Neural crest cell (in vitro differentiated cells): ENCODE measurements around the gene CORO7. TPM values are rescaled to one million over a fixed set of nuclear protein-coding genes. Genes with fewer than 3 reads are reported as not detected.

Experiments used
- DNase-seq: peaks from one replicate; pipeline ENCODE4 v3.0.0; 2021; ENCODE audit warnings: low read depth, mixed read lengths, low spot score
- H3K27ac Mint-ChIP-seq: one replicate; pipeline ENCODE4 v1.8.0; 2021; ENCODE audit warnings: mild to moderate bottlenecking, mixed read lengths; ENCODE audit not compliant: unreplicated experiment
- H3K27me3 Mint-ChIP-seq: 2 replicates; pipeline ENCODE4 v1.8.0; 2021; ENCODE audit warnings: low read depth, mild to moderate bottlenecking, mixed read lengths
- H3K36me3 Mint-ChIP-seq: 2 replicates; pipeline ENCODE4 v1.8.0; 2021; ENCODE audit warnings: low read depth, mild to moderate bottlenecking, mixed read lengths
- H3K4me1 Mint-ChIP-seq: 2 replicates; pipeline ENCODE4 v1.8.0; 2021; ENCODE audit warnings: mixed read lengths
- H3K4me3 Mint-ChIP-seq: one replicate; pipeline ENCODE4 v1.8.0; 2021; ENCODE audit warnings: mild to moderate bottlenecking, mixed read lengths
- H3K9me3 Mint-ChIP-seq: 2 replicates; pipeline ENCODE4 v1.8.0; 2021; ENCODE audit warnings: mixed read lengths
- total RNA-seq: library from RNA; stranded (reverse); gene quantifications from 2 replicates; pipeline ENCODE4 v1.2.1, GENCODE V29; 2021
- TF ChIP-seq, protein P1 (sequence below): fragments of 200-600 bp; sonication (generic); conservative IDR thresholded peaks from 2 replicates; pipeline ENCODE4 v1.5.0; 2021; ENCODE audit warnings: antibody characterized with exemption, mild to moderate bottlenecking

Gene CORO7
- total RNA-seq, 1 donor from 2014 or later, result 43.2 TPM

DNA sequence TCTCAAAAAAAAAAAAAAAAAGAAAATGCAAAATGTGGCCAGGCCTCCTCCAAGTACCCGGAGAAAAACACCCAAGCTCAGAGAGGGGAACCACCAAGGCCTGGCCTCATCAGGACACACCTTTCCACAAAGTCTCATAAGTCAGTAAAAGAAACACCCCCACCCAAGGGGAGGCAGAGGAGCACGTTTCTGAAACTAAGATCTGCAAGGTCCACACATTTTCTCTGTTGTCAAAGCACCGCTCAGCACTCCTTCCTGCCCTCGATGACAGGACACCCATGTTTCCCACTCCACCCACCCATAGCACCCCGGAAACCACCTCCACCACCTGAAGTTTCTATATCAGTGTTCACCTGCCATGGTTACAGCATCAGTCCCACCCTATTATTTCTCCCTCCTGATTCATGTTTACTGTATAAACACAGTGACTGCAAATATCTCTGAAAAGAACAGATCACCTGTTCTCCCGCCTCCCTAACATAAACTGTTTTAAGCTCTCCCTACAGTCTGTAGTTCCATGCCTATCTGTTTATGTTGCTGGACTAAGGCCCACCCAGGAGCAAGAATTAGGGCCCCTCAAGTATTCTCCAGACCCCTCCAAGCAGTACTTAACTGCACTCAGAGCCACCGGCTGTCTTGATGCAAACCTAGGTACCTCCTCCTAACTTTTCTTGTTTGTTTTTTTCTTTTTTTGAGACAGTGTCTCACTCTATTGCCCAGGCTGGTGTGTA is 2.0 kb downstream of the CORO7 start:
- TF ChIP-seq, protein P1, sequence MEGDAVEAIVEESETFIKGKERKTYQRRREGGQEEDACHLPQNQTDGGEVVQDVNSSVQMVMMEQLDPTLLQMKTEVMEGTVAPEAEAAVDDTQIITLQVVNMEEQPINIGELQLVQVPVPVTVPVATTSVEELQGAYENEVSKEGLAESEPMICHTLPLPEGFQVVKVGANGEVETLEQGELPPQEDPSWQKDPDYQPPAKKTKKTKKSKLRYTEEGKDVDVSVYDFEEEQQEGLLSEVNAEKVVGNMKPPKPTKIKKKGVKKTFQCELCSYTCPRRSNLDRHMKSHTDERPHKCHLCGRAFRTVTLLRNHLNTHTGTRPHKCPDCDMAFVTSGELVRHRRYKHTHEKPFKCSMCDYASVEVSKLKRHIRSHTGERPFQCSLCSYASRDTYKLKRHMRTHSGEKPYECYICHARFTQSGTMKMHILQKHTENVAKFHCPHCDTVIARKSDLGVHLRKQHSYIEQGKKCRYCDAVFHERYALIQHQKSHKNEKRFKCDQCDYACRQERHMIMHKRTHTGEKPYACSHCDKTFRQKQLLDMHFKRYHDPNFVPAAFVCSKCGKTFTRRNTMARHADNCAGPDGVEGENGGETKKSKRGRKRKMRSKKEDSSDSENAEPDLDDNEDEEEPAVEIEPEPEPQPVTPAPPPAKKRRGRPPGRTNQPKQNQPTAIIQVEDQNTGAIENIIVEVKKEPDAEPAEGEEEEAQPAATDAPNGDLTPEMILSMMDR, result no peak

DNA sequence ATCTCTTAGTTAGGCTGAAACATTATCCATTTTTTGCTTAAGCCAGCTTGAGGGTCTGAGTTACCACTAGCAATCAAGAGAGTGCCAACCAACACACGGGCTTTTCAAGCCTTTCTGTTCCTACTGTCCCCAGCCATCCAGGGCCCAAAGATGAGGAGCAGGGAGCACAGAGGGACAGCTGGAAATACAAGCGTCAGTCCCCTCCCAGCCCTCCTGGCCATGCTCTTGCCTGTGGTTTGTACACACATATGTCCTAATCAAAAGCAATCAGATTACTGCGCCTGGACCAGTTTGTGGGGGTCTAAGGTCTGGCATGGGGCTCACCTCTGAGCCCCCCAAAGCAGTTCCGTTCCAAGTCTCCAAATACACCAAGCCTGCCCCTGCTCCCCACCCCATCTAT is 3.5 kb downstream of the CORO7 start:
- peaks cover 35% of the 10 kb centered on the region for H3K4me1 Mint-ChIP-seq
- peaks cover 2% of the 10 kb centered on the region for H3K27me3 Mint-ChIP-seq
- H3K4me3 Mint-ChIP-seq, result peak overlapping the region; percentile 54
- no peaks in the 10 kb centered on the region for H3K36me3 Mint-ChIP-seq
- TF ChIP-seq, protein P1, result no peak
- no peak overlapping the region for H3K27ac Mint-ChIP-seq
- no peak for DNase-seq
- H3K9me3 Mint-ChIP-seq, result no peaks in the 10 kb centered on the region

More for the DNA sequence above, 2.0 kb downstream of the CORO7 start:
- H3K27ac Mint-ChIP-seq, result no peak overlapping the region
- no peaks in the 10 kb centered on the region for H3K36me3 Mint-ChIP-seq
- peaks cover 8% of the 10 kb centered on the region for H3K27me3 Mint-ChIP-seq
- peaks cover 35% of the 10 kb centered on the region for H3K4me1 Mint-ChIP-seq
- H3K4me3 Mint-ChIP-seq, result peak overlapping the region; percentile 94
- DNase-seq, result no peak
- H3K9me3 Mint-ChIP-seq, result no peaks in the 10 kb centered on the region

DNA sequence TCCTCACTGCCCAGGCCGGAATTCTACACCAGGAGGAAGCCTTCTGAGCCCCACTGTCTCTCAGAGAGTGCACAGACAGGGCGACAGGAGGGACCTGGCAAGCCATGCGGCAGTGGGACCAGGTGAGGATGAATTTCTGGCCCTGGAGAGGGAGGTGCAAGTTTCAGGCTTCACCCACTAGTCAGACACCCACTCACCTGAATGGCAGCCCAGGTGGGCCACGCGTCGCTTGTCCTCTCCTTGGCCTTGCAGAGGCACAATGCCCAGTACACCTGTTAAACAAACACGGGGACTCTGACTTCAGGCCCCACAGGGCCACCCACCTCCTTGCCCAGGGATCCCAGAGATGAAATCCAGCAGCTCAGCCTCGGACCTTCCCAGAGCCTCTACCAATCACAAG is 4.2 kb downstream of the CORO7 start:
- Mint-ChIP-seq H3K9me3 (no peaks in the 10 kb centered on the region), H3K4me3 (peak overlapping the region; percentile 54), H3K27me3 (no peaks in the 10 kb centered on the region), H3K4me1 (peaks cover 35% of the 10 kb centered on the region), H3K27ac (peak overlapping the region; percentile 23), H3K36me3 (no peaks in the 10 kb centered on the region)
- TF ChIP-seq, protein P1, result no peak
- no peak for DNase-seq

DNA sequence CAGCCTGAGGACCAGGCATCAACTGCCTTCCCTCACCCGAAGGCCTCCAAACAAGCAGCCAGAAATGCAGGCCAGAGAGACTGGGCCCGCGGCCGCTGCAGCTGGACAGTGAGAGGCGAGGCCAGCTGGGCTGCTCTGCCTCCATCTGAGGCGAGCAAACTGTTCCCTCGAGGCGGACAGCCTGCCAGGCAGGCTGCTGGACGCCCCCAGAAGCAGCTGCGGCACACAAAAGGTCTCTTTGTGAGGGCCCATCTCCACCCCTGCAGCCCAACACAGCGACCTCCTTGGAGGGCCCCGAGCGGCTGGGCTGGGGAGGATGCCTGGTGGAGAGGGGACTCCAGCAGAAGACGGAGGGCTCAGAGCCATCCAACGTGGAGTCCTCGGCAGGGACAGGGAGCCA is 4.7 kb downstream of the CORO7 start:
- DNase-seq, result peak; percentile 53
- peaks cover 33% of the 10 kb centered on the region for H3K4me1 Mint-ChIP-seq
- no peak overlapping the region for H3K27ac Mint-ChIP-seq

DNA sequence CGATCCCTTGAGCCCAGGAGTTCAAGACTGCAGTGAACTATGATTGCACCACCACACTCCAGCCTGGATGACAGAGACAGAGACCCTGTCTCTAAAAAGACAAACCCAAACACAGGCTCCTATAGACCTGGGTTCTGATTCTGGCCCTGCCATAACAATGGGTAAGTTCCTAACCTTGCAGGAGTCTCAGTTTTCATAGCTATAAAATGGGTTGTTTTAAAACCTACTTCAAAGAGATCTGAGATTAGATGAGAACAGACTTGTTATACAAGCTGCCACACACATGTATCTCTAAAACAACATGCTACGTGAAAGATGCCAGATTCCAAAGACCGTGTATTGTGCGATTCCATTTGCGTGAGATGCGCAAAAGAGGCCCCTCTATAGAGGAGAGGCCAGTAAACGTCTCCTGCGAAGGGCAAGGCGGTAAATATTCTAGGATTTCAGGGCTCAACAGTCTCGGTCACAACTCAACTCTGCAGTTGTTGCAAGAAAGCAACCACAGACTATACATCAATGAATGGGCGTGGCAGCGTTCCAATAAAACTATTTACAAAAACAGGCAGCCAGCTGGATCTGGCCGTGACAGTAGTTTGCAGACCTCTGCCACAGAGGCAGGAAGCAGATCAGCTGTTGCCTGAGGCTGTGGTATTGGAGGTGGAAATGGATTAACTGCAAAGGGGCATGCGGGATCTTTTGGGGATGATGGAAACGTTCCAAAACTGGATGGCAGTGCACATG is 5.9 kb downstream of the CORO7 start:
- DNase-seq, result no peak
- peaks cover 30% of the 10 kb centered on the region for H3K4me1 Mint-ChIP-seq
- TF ChIP-seq, protein P1, result no peak
- H3K36me3 Mint-ChIP-seq, result no peaks in the 10 kb centered on the region
- peak overlapping the region; percentile 64 for H3K4me3 Mint-ChIP-seq
- H3K27me3 Mint-ChIP-seq, result no peaks in the 10 kb centered on the region
- H3K9me3 Mint-ChIP-seq, result no peaks in the 10 kb centered on the region
- H3K27ac Mint-ChIP-seq, result peak overlapping the region; percentile 51

More for the DNA sequence above, 4.7 kb downstream of the CORO7 start:
- Mint-ChIP-seq H3K4me3 (peak overlapping the region; percentile 17), H3K27me3 (no peaks in the 10 kb centered on the region), H3K36me3 (no peaks in the 10 kb centered on the region), H3K9me3 (no peaks in the 10 kb centered on the region)
- TF ChIP-seq, protein P1, result no peak
